ENCODE results near the gene TMTC1.

DNA sequence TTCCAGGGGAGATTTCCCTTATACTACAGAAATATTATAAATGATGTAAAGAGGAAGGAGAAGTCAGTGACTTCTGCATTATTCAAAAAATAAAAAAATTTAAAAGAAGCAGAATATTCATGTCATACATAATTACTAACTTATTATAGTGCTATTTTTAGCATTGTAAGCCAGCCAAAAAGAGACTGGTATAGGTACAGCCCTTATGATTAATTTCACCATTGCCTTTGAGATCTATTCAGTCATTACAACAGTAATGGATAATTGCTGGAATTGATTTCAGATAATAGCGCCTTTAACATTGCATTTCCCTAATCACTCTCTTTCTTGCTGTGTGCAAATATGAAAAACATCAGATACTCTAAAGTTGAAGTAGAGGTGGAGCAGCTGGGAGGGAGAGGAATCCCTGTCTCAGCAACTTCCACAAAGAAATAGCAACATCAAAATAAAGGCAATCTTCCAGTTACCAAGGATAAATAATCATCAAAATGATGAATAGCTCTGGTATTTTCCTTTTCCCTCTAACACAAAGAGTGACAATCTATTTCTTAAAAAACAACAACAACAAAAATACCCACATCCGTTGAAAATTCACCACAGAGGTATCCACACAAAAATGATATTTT, 214.5 kb downstream of the TMTC1 start:
- TF ChIP-seq, protein P1, sequence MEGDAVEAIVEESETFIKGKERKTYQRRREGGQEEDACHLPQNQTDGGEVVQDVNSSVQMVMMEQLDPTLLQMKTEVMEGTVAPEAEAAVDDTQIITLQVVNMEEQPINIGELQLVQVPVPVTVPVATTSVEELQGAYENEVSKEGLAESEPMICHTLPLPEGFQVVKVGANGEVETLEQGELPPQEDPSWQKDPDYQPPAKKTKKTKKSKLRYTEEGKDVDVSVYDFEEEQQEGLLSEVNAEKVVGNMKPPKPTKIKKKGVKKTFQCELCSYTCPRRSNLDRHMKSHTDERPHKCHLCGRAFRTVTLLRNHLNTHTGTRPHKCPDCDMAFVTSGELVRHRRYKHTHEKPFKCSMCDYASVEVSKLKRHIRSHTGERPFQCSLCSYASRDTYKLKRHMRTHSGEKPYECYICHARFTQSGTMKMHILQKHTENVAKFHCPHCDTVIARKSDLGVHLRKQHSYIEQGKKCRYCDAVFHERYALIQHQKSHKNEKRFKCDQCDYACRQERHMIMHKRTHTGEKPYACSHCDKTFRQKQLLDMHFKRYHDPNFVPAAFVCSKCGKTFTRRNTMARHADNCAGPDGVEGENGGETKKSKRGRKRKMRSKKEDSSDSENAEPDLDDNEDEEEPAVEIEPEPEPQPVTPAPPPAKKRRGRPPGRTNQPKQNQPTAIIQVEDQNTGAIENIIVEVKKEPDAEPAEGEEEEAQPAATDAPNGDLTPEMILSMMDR (IDR thresholded peaks at IDR 0.05): no peak
- TF ChIP-seq EP300 (IDR thresholded peaks at IDR 0.05; ENCODE audit: borderline replicate concordance in 1 of 2, low read depth in 1 of 2, low read length in 1 of 2) (no peak), POLR2AphosphoS5 (IDR thresholded peaks at IDR 0.05; ENCODE audit: low read depth, low read length) (no peak), FOXJ3 (CRISPR knock-in tag; IDR thresholded peaks at IDR 0.05) (no peak), RAD21 (IDR thresholded peaks at IDR 0.05; ENCODE audit: low read length) (no peak), TEAD4 (IDR thresholded peaks at IDR 0.05; ENCODE audit: borderline replicate concordance, insufficient read depth) (no peak)
